Measurements from ENCODE around the gene SOD2.

DNA sequence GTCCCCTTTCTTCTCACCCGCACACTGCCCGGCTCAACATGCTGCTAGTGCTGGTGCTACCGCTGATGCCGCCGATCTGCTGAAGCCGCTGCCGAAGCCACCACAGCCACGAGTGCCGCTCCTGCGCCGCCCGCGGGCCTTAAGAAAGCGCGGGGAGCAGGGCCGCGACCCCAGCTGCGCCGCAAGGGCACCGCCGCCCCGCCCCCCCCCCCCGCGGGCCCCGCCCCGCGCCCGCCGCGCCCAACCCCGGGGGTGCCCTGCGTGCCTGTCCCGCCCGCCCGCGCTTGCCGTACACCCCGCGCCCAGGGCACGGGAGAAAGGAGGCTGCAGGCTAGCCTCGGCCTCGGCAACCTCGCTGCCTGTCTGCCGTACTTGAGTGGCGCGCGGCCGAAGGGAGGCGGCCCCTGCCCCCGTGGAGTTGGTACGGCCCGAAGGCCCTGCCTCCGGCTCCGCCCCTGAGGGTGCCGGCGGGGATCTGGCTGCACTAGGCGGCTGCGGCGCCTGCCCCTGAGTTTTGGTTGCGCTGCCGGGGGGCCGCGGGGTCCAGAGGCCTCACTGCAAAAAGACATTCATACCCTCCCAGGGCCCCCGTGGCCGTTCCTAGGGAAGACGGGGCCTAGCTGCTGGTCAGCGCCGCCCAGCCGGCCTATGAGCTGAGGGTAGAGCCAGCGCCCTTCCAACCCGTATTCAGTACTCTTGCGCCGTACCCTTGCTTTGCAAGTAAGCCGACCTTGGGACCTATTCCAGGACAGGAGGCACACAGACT lies at the start of gene SOD2:
- TF ChIP-seq, protein P1, sequence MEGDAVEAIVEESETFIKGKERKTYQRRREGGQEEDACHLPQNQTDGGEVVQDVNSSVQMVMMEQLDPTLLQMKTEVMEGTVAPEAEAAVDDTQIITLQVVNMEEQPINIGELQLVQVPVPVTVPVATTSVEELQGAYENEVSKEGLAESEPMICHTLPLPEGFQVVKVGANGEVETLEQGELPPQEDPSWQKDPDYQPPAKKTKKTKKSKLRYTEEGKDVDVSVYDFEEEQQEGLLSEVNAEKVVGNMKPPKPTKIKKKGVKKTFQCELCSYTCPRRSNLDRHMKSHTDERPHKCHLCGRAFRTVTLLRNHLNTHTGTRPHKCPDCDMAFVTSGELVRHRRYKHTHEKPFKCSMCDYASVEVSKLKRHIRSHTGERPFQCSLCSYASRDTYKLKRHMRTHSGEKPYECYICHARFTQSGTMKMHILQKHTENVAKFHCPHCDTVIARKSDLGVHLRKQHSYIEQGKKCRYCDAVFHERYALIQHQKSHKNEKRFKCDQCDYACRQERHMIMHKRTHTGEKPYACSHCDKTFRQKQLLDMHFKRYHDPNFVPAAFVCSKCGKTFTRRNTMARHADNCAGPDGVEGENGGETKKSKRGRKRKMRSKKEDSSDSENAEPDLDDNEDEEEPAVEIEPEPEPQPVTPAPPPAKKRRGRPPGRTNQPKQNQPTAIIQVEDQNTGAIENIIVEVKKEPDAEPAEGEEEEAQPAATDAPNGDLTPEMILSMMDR (IDR thresholded peaks at IDR 0.05), result no peak
- no peak for TF ChIP-seq ZFX (IDR thresholded peaks at IDR 0.05; ENCODE audit: borderline replicate concordance)

All from 22Rv1 (cell line).